Loucy (cell line): Measurements from ENCODE around the gene BRINP3.

Experiments used
- H2AFZ ChIP-seq: fragments of 200-600 bp; sonication (generic); 2 replicates; pipeline ENCODE4 v1.6.0; 2016; ENCODE audit warnings: antibody characterized with exemption, mild to moderate bottlenecking, low read length, moderate library complexity
- H3F3A ChIP-seq: fragments of 200-600 bp; 2 replicates; pipeline ENCODE4 v1.6.0; 2016; ENCODE audit warnings: antibody characterized with exemption, low read depth, mild to moderate bottlenecking
- H3K27me3 ChIP-seq: fragments of 200-600 bp; sonication (generic); 2 replicates; pipeline ENCODE4 v1.6.1; 2014; ENCODE audit warnings: low read length, mild to moderate bottlenecking; ENCODE audit not compliant: insufficient read depth, poor library complexity, severe bottlenecking
- H3K36me3 ChIP-seq: fragments of 200-600 bp; sonication (generic); 2 replicates; pipeline ENCODE4 v1.6.1; 2016; ENCODE audit warnings: low read length; ENCODE audit not compliant: insufficient read depth
- H3K4me1 ChIP-seq: fragments of 200-600 bp; sonication (generic); 2 replicates; pipeline ENCODE4 v1.5.1; 2014; ENCODE audit warnings: low read length, mild to moderate bottlenecking; ENCODE audit not compliant: insufficient read depth, poor library complexity, severe bottlenecking
- H3K4me2 ChIP-seq: fragments of 200-600 bp; sonication (generic); 2 replicates; pipeline ENCODE4 v1.6.0; 2014; ENCODE audit warnings: antibody characterized with exemption, low read length, low read depth, mild to moderate bottlenecking; ENCODE audit not compliant: poor library complexity, severe bottlenecking
- H3K4me3 ChIP-seq: fragments of 200-600 bp; sonication (generic); 2 replicates; pipeline ENCODE4 v1.5.1; 2014; ENCODE audit warnings: low read length, mild to moderate bottlenecking, mixed read lengths; ENCODE audit not compliant: poor library complexity, severe bottlenecking
- H3K79me2 ChIP-seq: fragments of 200-600 bp; sonication (generic); 2 replicates; pipeline ENCODE4 v1.6.1; 2014; ENCODE audit warnings: low read length; ENCODE audit not compliant: insufficient read depth
- H3K9ac ChIP-seq: fragments of 200-600 bp; sonication (generic); 2 replicates; pipeline ENCODE4 v1.6.0; 2014; ENCODE audit warnings: mild to moderate bottlenecking, low read depth, low read length, moderate library complexity; ENCODE audit not compliant: poor library complexity, severe bottlenecking
- H3K9me2 ChIP-seq: fragments of 200-600 bp; sonication (generic); replicated peaks from 2 replicates; pipeline ENCODE4 v1.6.1; 2016; ENCODE audit warnings: low read depth, low read length, mixed read lengths
- H3K9me3 ChIP-seq: fragments of 200-600 bp; sonication (generic); 2 replicates; pipeline ENCODE4 v1.6.1; 2014; ENCODE audit warnings: mild to moderate bottlenecking, antibody characterized with exemption, low read length, low read depth; ENCODE audit not compliant: insufficient read depth
- H4K20me1 ChIP-seq: fragments of 200-600 bp; sonication (generic); 2 replicates; pipeline ENCODE4 v1.6.0; 2014; ENCODE audit warnings: antibody characterized with exemption, low read length, mild to moderate bottlenecking; ENCODE audit not compliant: insufficient read depth, poor library complexity, severe bottlenecking
- EZH2phosphoT487 ChIP-seq: fragments of 200-600 bp; IDR thresholded peaks from 2 replicates; pipeline ENCODE4 v1.6.1; 2018; ENCODE audit warnings: antibody characterized with exemption, mild to moderate bottlenecking, moderate library complexity, borderline replicate concordance
- TF ChIP-seq, protein P1 (sequence below): fragments of 200-600 bp; sonication (generic); conservative IDR thresholded peaks from 2 replicates; pipeline ENCODE4 v1.5.1; 2014; ENCODE audit warnings: mild to moderate bottlenecking, antibody characterized with exemption, low read length

The BRINP3 gene

GRCh38 chr1:190116921-190117320 lies 360.7 kb downstream of the BRINP3 start:
- Histone ChIP-seq H3F3A (no peaks in the 10 kb centered on the region), H3K36me3 (no peaks in the 10 kb centered on the region), H3K9me2 (no peaks in the 10 kb centered on the region), H3K4me2 (no peak overlapping the region), H3K4me1 (no peaks in the 10 kb centered on the region), H3K9ac (no peak overlapping the region), H3K79me2 (no peaks in the 10 kb centered on the region), H4K20me1 (no peaks in the 10 kb centered on the region), H3K9me3 (no peaks in the 10 kb centered on the region), H2AFZ (no peak overlapping the region), H3K4me3 (no peak overlapping the region), H3K27me3 (no peaks in the 10 kb centered on the region)
- no peak for TF ChIP-seq EZH2phosphoT487
- TF ChIP-seq, protein P1, sequence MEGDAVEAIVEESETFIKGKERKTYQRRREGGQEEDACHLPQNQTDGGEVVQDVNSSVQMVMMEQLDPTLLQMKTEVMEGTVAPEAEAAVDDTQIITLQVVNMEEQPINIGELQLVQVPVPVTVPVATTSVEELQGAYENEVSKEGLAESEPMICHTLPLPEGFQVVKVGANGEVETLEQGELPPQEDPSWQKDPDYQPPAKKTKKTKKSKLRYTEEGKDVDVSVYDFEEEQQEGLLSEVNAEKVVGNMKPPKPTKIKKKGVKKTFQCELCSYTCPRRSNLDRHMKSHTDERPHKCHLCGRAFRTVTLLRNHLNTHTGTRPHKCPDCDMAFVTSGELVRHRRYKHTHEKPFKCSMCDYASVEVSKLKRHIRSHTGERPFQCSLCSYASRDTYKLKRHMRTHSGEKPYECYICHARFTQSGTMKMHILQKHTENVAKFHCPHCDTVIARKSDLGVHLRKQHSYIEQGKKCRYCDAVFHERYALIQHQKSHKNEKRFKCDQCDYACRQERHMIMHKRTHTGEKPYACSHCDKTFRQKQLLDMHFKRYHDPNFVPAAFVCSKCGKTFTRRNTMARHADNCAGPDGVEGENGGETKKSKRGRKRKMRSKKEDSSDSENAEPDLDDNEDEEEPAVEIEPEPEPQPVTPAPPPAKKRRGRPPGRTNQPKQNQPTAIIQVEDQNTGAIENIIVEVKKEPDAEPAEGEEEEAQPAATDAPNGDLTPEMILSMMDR, result no peak

GRCh38 chr1:190104961-190105360 lies 372.7 kb downstream of the BRINP3 start:
- no peak overlapping the region for H3K4me3 ChIP-seq
- no peak overlapping the region for H3K4me2 ChIP-seq
- H3F3A ChIP-seq, result no peaks in the 10 kb centered on the region
- no peak overlapping the region for H2AFZ ChIP-seq
- TF ChIP-seq EZH2phosphoT487, result no peak
- TF ChIP-seq, protein P1, result no peak
- no peaks in the 10 kb centered on the region for H3K27me3 ChIP-seq
- H3K9me3 ChIP-seq, result no peaks in the 10 kb centered on the region
- no peak overlapping the region for H3K9ac ChIP-seq
- no peaks in the 10 kb centered on the region for H3K36me3 ChIP-seq
- no peaks in the 10 kb centered on the region for H4K20me1 ChIP-seq
- no peaks in the 10 kb centered on the region for H3K4me1 ChIP-seq
- H3K9me2 ChIP-seq, result no peaks in the 10 kb centered on the region
- H3K79me2 ChIP-seq, result no peaks in the 10 kb centered on the region

DNA sequence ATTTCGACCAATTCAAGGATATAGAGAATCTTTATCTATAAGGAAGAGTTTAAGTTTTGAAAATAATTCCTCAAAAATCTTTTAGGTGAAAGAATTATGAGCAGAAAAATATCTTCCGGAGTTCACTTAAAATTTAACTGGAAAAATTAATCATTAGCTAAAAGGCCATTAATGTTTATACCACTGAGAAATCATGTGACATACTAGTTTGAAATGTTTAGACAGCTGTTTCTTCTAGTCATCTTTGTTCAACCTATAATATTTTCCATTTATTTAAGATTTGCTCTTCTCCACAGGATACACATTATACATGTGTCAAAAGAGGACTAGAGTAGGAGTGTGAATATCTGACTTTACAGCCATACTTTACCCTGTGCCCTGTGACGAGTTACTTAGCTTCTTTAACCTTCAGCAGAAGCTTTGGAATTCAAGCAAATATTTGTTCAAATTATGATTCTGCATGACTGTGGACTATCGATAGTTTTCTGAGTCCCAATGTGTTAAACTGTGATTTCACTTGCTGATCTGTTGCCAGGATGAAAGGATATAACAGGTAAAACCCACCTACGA lies 374.8 kb downstream of the BRINP3 start:
- Histone ChIP-seq H3K9ac (no peak overlapping the region), H3K4me1 (no peaks in the 10 kb centered on the region), H3K79me2 (no peaks in the 10 kb centered on the region), H3K9me3 (no peaks in the 10 kb centered on the region), H3K4me3 (no peak overlapping the region), H3K36me3 (no peaks in the 10 kb centered on the region), H2AFZ (no peak overlapping the region), H3K27me3 (no peaks in the 10 kb centered on the region), H4K20me1 (no peaks in the 10 kb centered on the region), H3K4me2 (no peak overlapping the region), H3F3A (no peaks in the 10 kb centered on the region), H3K9me2 (no peaks in the 10 kb centered on the region)
- TF ChIP-seq EZH2phosphoT487, result no peak
- TF ChIP-seq, protein P1, result no peak
